ENCODE data around the gene CACYBP.
"Not testable (repeated sequence)": the region's sequence is repeated elsewhere in the genome, so short reads cannot be mapped to it uniquely, and the experiment has no call there.

Gene CACYBP

DNA sequence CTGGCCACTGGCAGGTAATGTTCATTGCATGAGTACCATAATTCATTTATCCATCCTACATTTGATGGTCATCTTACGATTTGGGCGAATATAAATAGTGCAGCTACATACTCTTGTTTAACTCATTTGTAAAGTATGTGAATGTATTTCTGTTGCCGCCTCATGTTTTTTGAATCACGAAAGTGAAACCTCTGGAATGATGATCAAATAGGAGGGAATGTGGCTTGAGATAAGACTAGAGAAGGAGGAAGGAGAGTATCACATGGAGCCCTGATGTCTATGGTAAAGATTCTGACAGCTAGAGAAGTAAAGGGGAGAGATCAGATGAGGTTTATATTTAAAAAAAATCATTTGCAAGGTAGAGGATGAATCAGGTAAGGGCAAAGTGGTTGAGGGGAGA is 15.5 kb downstream of the CACYBP start:
- DNase-seq, result no peak

DNA sequence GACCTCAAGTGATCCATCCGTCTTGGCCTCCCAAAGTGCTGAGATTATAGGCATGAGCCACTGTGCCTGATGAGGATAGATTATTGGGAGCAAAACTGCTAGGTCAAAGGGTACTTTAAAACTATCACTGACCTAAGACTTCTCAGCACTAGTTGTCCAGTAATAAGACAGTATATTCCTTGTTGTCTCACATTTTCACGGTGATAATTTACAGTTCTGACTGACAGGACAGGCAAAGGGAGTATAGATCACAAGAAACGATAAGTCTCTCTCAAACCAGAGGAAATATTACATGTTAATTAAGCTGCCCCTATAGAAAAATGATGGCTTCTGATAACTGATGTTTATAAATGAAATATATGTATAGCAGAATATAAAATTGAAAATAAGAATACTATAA is 19.8 kb downstream of the CACYBP start:
- no peak for DNase-seq

DNA sequence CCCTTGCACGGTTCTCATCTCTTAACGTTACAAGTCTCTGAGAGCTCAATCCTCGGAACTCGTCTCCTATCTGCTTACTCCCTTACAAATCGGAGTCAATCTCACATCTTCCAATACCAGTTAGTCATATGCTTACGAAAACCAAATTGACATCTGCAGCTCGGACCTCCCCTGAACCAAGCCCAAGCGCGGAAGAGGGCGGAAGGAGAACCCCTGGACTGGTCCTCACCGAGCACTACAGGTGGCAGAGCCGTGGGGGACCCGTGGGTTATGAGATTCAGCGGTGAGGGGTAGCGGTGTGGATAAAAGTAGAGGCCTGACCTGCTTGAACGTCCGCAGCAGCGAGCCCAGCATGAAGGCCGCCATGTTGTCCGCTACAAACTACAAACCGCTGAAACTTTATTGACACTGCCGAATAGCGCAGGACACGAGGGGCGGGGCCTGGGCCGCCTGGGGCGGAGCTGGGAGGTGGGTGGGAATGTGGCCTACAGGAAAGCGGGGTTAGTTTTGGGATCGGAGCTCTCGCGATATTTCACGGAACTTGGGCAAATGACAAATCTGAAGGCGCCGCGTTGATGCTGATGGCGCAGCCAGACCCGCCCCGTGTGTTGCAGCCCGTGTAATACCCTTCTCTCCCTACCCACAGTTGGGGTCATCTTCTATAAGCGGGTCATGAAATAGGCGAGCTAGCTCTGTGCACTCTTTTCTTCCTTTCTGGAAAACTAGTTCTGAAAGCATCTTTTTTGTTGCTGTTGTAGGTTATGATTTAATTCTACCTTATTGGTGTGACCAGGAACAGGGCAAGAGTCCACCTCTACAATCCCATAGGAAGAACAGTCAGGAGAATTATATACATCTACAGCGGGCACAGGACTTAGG is 23.5 kb downstream of the CACYBP start, which contains the start of gene MRPS14:
MRPS14 (minus strand) TSS at position 383 of the 879 bp plus-strand sequence; CDS start at position 366, 17 bp downstream.
- DNase-seq, result peak; percentile 98

DNA sequence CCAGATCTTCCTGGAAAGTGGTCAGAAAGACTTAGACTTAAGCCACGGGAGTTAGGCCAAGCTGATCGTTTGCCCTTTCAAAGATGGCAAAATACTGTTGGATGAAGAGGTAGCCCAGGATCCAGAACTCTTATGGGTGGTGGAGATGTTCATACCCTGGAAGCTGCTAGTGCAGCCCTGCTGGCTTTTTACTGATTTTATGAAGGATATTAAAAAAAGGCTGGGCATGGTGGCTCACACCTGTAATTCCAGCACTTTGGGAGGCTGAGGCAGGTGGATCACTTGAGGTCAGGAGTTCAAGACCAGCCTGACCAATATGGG is 24.1 kb downstream of the CACYBP start:
- DNase-seq, result not testable (repeated sequence)

DNA sequence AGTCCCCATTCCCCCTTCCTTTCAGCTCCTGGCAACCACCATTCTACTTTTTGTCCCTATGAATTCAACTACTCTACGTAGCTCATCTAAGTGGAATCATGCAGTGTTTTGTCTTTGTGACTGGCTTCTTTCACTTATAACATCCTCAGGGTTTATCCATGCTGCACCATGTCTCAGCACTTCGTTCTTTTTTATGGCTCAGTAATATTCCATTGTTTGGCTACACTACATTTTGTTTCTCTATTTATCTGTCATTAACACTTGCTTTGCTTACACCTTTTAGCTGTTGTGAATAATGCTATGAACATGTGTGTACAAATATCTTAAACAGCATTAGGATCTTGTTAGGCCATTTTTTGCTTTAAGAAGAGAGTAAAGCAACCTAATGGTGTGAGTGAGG is 25.0 kb downstream of the CACYBP start:
- DNase-seq, result no peak

DNA sequence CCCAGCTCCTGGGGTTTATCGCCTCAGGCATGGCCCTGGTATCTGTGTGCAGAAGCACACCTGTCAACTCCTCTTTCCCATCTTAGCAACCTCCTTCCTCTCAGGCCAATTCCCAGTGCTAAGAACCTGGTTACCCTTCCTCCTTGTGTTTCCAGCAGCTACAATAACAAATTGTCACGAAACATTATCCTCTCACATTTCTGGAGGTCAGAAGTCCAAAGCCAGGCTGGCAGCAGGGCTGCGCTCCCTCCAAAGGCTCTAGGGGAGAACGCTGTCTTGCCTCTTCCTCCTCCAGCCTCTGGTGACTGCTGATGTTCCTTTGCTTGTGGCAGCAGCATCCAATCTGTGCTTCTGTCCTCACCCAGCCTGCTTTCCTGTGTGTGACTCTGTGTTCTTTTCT is 34.2 kb downstream of the CACYBP start:
- no peak for DNase-seq

DNA sequence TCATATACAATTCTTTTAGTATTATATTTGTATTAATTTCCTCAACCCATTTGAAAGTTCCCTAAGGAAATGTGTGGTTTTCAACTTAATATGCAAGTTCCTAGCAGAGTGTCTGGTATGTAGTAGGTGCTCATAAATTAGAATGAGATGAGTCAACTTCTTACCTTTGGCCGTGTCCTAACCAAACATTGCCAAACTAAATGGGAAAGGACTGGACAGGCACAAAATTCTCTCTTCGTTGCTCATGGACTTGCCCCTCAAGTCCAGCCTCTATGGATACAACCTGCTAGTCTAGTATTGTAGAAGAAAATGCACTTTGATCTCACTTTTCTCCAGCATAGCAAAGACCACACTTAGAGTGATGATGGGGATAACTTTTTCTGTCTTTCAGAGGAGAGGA is 35.0 kb downstream of the CACYBP start:
- DNase-seq, result no peak

DNA sequence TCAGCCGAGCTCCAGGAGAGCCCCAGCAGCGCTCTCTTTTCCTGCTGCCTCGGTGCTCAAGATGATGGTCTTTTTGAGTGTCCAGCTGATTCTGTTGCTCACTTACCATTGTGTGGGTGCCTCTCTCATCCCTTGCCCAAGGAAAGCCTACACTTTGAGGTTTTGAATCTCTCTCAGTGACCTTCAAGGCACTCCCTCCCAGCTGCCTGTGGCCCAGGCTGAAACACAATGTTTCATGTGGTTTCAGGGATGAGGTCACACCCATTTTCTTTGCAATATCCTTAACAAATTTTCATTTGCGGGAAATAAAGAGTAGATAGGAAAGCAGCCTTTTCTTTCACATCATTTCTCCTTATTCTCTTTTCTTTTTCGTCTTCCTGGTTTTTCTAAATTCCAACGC is 36.1 kb downstream of the CACYBP start:
- DNase-seq, result no peak

DNA sequence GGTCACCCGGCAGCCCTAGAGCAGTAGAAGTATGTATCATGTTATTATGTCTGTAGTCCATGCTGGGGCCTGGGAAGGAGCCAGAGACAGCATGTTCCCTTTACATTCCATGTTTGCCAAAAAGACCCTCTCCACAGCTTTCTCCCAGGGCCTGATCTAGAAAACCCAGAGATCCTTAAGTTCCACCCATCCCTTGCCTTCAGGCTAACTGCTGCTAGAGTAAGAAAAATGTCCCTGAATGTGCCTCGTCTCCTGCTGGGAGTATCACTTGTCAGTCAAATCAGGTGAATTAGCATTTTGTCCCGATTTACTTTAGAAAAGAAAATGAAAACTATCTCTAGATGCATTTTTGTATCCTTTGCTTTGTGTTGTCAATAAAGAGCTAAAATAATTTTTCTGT is 36.7 kb downstream of the CACYBP start:
- no peak for DNase-seq

DNA sequence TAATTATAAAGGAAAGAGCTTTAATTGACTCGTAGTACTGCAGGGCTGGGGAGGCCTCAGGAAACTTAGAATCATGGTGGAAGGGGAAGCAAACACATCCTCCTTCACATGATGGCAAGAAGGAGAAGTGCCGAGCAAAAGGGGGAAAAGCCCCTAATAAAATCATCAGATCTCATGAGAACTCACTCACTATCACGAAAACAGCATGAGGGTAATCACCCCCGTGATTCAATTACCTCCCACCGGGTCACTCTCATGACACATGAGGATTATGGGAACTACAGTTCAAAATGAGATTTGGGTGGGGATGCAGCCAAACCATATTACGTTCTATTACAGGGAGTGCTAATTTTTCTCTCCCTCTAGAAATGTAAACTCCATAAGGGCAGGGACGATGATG is 37.7 kb downstream of the CACYBP start:
- DNase-seq, result no peak

DNA sequence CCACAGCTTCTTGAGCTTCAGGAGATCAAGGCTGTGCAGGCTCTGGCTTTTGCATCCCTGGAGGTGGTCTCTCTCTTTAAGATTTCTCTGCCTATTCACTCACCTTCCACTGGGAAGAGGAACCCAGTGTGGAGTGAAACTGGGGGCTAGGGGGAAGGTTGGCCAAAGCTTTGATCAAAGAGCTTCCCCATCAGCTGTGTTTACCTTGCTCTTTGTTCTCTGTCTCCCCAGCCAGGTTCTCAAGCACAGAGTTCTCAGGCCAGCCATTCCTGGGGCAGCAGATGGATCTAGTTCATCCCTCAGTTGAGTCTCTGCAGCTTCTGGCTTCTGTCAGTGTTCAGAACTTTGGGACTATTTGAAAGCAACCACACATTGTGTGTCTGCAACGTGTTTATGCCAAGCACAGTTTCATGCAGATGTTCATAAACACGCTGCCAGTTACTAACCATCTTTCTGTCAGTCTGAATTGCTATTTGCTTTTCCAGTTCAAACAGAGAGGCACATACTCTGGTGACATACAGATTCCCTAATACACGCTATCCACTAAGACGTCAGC is 40.7 kb downstream of the CACYBP start:
- no peak for DNase-seq

DNA sequence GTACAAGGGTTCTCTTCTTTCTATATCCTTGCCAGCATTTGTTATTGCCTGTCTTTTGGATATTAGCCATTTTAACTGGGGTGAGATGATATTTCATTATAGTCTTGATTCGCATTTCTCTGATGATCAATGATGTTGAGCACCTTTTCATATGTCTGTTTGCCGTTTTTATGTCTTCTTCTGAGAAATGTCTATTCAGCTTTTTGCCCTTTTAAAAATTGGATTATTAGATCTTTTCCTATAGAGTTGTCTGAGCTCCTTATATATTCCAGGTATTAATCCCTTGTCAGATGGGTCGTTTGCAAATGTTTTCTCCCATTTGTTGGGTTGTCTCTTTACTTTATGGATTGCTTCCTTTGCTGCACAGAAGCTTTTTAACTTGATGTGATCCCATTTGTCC is 42.9 kb downstream of the CACYBP start:
- no peak for DNase-seq

DNA sequence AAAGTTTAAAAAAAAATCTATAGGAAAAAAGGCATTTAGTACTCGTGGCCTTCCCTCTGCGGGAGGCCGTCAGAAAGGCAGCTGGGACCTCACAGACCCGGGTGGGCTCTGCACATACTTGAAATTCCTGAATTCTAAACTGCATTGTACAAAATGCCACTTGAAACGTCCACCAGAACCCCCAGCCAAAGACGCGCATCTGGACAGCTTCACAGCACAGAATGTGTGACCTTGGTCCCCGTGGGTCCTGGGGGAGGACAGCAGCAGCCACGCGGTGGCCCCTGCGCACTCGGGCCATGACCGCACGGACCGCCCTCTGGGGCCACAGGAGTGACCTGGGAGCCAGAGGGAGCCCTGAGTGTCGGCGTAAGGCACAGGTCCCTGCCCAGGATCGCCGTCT is 44.1 kb downstream of the CACYBP start:
- DNase-seq, result no peak

DNA sequence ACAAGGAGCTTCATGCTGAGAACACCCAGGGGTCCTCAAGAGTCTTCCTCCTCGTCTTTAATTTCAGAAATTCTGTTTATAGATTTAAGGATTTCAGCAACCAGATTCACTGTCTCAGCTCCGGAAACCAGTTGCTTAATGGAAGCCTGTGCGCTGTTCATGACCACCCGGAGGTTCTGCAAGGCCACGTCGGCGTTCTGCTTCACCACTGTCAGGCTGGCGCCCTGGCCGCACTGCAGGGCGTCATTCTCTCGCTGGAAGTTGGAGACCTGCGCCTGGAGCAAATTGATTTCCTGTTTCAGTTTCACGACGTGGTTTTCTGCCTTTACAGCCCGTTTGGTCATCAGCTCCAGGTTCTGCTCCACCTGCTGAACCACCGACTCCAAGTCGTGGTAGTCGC is 44.8 kb downstream of the CACYBP start:
- not testable (repeated sequence) for DNase-seq

DNA sequence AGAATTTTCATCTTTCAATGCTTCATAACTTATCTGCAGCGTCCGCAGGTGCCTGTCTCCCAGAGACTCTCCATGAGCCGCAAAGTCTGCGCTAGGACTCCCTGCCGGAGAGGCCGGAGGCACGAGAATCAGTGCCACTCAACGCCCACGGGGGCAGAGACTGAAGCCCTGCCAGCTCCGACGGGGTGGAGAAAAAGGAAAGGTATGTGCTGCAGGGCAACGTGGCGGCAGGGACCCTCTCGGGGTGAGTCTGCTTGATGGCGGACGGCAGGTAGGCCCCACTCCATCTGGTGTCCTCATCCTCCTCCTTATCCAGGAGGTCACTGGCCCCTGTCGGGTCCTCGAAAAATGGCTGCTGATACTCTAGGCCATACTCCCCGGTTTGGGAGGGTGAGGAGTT is 45.4 kb downstream of the CACYBP start:
- no peak for DNase-seq

DNA sequence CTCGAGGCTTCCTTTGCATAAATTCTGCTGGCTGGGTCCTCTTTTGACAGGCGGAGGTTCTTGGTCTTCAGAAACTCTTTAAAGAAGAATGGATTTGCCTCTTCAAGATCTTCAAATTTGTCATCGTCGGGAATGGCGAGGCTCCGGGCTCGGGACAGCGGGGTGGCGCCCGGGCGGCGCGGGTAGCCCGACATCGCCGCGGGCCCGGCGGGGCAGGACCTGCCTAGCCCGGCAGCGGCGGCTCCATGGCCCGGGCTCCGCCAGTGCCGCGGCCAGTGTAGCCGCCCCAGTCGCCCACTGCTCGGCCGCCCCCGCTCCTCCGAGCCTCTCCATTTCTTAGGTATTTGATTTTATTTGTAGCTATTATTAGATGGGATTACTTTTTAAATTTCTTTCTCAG is 45.8 kb downstream of the CACYBP start:
- DNase-seq, result no peak

DNA sequence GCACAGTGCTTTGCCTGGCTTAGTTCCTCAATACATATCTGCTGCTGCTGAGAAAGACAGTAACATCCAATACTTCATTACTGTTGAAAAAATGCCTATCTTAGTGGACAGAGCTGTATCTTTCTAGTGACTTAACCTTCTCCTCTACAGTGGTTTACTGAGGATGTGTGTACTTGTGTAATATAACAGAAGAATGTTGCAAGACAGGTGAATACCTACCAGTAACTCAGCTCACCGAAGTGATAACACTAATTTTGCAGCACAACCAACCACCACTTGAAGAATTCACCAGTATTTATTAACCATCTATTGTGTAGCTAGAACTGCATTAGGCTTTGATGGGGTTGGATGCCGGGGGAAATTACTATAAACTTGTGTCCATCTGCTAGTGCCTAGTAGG is 51.2 kb downstream of the CACYBP start:
- no peak for DNase-seq

DNA sequence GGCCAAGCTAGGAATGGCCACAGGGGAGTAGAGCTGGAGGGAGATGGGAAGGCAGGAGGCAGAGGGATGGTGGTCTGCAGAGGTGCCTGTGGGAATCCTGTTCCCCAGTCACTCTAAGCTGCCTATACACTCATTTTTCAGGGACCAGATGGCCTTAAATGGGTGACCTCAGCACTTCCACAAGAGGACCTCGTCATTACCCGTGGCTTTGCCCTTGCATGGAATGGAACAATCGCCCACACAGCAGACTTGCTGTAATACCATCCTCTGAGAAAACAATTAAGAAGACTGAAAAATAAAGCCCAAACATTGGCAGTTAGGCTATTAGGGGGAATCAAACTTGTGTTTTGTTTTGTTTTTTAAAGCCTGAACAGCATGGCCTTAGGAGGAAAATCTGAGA is 55.0 kb downstream of the CACYBP start:
- no peak for DNase-seq

Measured in NCI-H1694 treated with DMSO at 0.1 percent for 48 hours (cell line).